HG03571 (cell line): Measurements from ENCODE around the gene RIOK3.

Experiments used
- ATAC-seq: cut with Tn5 transposase; IDR thresholded peaks from one replicate; pipeline ENCODE4 v1.9.1; 2021; ENCODE audit not compliant: unreplicated experiment

Gene RIOK3

GRCh38 chr18:23528580-23529472, 75.7 kb downstream of the RIOK3 start:
- ATAC-seq, result no peak

- ATAC-seq, result no peak
Observed at GRCh38 chr18:23529604-23530003, 76.5 kb downstream of the RIOK3 start.

GRCh38 chr18:23530195-23530594, 77.1 kb downstream of the RIOK3 start:
- no peak for ATAC-seq

GRCh38 chr18:23531912-23532311, 78.8 kb downstream of the RIOK3 start:
- ATAC-seq, result no peak
